ENCODE data around the gene SPATC1L.
A peak's percentile ranks its signal among the peaks of the same experiment; 100 is the strongest.
"Not testable (repeated sequence)": the region's sequence is repeated elsewhere in the genome, so short reads cannot be mapped to it uniquely, and the experiment has no call there.

SPATC1L gene

DNA sequence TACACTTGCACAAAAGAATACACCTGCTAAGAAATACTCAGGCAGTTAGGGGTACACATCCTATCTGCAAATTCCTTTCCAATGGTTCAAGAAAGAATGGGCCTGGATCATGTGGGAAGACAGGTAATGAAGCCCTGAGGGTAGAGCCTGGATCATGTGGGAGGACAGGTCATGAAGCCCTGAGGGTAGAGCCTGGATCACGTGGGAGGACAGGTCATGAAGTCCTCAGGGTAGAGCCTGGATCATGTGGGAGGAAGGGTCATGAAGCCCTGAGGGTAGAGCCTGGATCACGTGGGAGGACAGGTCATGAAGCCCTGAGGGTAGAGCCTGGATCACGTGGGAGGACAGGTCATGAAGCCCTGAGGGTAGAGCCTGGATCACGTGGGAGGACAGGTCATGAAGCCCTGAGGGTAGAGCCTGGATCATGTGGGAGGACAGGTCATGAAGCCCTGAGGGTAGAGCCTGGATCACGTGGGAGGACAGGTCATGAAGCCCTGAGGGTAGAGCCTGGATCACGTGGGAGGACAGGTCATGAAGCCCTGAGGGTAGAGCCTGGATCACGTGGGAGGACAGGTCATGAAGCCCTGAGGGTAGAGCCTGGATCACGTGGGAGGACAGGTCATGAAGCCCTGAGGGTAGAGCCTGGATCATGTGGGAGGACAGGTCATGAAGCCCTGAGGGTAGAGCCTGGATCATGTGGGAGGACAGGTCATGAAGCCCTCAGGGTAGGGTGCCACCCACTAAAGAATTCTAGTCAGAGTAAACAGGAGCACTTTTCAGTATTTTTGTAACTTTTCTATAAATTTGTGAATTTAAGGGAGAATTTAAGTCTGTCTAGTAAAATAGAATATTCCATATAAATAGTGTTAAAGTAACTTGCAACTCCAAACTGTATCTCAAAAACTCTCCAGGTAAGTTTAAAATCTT is 16.9 kb upstream of the SPATC1L start:
- DNase-seq (ENCODE audit: low read depth): not testable (repeated sequence)

DNA sequence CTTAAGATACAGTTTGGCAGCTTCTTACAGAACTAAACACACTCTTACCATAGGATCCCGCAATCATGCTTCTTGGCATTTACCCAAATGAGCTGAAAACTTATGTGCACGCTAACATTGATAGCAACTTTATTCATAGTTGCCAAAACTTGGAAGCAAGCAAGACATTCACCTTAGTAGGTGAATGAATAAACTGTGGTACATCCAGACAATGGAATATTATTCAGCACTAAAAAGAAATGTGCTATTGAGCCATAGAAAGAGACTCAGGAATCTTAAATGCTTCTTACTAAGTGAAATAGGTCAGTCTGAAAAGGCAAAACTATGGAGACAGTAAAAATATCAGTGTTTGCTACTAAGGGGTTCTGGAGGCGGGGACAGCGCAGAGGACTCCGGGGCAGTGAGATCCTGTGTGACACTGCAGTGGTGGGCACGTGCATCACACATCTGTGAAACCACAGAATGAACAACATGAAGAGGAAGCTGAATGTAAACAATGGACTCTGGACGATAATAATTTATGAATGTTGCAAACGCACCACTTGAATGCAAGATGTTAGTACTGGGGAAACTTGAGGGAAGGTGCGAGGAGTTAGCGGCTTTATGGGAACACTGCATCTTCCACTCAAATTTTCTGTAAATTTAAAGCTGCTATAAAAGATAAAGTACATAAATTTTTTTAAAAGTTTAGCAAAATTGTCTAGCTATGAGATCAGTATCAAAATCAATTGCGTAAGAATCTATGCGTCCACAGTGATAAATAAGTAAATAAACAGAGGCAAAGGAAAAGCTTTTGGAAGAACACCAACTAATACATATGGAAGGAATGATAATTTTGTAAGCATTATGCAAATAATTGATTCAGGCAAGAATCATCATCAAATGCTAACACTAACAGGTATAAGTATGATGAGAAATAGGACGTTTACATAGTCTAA is 15.4 kb upstream of the SPATC1L start:
- no peak for DNase-seq (ENCODE audit: low read depth)

DNA sequence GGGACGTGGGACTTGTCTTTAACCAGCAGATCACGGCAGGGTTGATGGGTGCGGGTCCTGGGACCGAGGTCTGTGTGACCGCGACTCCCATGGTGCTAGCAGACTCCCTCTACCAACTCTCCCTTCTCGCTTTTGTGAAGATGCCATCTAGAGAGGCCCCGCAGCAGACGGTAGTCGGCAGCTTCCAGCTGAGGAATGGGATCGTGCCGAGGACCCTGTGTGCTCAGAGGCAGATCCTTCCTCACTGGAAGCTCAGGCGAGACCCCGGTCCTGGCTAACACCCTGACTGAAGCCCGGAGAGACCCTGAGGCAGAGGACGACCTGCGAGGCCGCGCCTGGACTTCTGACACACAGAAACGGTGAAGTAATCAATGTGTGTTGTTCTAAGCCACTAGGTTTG is 12.5 kb upstream of the SPATC1L start:
- no peak for DNase-seq (ENCODE audit: low read depth)

DNA sequence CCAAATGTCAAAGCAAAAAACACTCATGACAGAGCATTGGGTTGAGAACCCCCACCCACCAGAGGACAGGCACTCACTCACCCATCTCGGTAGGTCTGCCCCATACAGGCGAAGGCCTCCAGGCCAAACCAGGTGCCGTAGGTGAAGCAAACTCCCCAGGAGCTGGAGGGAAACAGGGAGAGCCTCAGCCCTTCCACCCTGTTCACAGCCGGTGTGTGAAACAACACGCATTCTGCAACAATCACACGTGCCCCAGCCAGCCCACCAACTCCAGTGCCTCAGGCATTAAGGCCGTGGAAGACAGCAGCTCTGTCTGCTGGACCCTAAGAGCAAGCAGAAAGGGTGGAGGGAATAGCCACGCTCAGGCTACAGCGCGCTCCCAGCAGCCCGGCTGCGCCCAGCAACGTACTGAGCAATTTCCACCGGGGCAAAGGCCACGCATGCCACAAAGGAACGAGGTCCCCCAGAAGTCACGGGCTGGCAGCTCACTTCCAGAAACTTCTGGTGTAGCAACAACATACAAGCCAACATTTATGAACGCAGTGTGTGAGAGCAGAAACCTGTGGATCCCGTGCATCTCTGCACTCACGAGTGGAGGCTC is 11.4 kb upstream of the SPATC1L start:
- DNase-seq (ENCODE audit: low read depth): no peak

DNA sequence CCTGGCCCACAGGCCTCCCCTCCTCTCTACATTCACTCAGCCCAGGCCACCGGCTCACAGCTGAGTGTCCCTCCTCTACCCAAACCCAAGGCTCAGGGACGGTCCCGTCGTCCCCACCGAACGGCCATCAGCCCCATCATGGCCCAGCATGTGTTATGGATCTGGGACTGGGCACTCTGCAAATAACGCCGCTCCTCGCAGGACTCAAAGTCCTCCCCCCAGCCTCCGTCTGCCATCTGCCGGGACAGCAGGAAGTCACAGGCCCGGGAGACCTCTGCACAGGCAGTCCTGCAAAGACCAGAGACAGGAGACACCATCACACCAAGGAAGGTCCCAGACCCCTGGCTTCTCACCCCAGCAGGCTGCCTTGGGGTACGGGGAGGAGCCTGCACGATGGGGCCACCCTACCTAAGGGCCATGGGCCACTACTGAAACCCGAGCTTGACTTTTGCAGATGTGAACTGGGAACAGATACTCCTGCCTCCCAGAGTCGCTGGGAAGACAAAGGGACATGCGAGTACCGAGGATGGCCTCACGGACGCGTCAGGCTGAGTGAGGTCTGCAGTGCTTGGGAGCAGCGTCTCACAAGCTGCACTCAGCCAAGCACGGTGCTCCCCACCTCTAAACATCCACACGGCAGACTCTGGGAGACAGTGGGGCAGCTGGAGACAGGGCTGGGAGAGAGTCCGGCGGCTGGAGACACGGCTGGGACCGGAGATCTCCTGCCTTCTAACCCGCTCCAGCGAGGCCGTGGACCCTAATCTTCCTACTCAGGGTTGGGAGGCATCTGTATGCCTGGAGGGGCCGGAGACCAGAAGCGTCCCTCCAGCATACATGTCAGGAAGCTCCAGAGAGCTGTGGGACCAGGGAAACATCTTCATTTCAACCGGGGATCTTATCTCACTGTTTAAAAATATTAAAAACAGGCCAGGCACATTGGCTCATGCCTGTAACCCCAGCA is 10.4 kb upstream of the SPATC1L start:
- no peak for DNase-seq (ENCODE audit: low read depth)

DNA sequence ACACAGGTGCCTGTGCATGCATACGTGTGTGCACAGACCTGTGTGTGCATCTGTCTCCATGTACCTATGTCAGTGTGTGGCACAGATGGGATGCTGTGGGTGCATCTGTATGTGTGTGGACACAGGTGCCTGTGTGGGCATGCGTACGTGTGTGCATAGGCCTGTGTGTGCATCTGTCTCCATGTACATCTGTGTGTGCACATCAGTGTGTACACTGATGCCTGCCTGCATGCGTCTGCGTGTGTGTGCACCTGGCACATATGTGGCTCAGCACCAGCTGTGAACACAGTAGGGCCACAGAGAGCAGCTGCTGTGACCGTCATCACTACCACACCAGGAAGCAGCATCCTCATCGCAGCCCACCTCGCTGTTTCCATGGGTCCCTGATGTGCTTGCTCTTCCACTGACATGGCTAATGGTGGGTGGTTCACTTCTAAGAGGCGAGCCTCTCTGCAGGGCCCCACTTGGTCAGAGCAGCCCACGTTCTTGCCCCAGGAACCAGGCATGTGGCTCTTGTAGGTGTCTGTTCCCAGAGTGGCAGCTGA is 9.6 kb upstream of the SPATC1L start:
- DNase-seq (ENCODE audit: low read depth): no peak

DNA sequence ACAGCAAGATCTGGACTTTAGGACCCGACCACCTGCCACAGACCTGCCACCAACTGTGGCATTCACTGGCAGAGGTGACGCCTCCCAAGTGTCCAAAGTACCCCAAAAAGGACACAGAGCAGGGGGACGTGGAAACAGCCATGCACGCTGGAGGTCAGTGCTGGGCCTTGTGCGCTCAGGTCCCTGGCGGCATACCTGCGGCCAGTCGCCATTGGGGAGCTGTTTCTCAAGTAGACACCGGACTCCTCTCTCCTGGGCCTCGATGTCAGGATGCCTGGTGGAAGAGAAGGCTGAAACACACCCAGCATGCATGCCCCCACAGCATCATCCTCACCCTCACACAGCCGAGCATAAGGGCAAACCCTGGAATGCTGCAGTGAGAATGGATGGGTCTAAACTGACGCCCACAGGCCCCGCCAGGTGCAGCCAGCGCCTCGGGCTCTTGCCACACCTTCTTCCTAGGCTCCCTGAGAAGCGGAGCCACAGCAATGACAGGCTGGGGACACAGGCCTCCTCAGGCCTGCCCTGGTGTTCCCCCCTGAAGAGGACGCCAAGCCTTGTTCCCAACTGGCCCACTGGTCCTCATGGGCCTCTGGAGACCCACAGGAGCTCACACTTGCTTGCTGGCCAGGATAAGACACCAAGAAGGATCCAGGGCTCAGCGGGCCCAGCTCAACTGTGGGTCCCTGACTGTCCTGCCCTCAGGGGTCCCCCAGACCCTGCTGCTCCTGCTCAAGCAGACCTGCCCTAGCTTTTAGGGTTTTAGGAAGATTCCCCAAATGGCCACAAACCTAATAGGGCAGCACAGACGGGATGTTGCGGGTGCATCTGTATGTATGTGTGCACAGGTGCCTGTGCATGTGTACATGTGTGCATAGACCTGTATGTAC is 7.7 kb upstream of the SPATC1L start:
- no peak for DNase-seq (ENCODE audit: low read depth)

DNA sequence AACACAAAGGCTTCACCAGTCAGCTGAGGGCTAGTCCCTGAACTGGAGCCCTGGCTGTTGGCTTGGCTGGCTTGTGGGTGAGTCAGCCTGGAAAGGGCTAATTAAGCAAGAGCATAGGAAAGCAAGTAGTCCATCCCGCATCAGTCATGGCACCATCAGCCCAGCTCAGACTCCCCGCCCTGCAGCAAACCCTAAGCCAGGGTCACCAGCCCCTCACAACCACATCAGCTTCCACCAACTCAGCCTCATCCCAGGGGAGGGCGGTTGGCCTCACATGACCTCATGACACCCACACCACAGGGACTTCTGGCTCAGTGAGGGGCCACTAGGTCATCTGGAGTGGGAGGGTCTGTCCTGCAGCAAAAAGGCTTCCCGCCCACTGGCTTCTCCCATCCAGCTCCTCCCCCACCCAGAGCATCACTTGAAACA is 7.0 kb upstream of the SPATC1L start:
- DNase-seq (ENCODE audit: low read depth): peak; percentile 37

DNA sequence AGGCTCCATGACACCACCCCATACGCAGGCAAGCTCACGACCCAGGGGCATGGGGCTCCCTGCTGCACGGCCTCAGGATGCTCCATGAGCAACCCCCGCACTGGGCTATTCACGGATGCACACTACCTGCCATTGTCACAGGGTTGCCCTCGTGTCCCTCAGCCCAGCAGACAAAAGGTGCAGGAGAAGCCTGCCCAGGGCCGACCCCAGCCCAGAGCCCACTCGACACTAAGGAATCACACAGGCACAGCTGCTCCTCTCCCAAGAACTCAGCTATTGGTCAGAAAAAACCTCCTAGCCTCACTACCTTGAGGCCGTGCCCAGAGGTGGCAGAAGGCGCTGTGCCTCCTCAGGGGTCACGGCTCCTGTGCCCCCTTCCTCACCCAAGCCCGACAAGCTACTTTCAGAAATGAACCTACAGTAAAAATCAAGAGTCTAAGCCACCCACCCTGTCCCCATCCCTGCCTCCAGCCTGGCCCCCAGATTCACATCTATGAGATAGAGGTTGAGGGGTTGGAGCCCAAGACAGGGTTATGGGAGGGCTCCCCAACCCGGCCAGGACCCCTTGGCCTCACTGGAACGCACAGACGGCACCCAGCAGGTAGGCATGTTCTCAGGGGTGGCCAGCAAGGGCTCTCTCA is 6.4 kb upstream of the SPATC1L start:
- DNase-seq (ENCODE audit: low read depth): no peak

DNA sequence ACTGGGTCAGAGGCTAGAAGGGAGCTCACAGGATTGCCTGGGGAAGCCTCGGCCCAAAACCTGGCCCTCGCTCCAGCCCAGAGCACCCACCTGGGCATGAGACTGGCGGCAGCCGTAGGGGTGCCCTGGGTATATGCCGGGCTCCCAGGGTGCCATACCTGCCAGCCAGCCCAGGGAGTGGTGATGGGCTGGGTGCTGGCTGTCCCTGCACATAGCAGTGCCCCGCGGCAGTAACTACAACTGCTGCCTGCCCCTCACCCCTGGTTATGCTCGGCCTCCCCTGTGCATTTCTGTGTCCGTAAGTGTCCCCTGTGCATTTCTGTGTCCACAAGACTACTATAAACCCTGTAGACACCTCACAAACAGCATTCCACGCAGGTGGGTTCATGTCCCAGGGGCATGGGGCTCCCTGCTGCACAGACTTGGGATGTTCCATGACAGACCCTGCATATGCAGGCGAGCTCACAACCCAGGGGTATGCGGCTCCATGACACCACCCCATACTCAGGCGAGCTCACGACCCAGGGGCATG is 5.8 kb upstream of the SPATC1L start:
- no peak for DNase-seq (ENCODE audit: low read depth)

DNA sequence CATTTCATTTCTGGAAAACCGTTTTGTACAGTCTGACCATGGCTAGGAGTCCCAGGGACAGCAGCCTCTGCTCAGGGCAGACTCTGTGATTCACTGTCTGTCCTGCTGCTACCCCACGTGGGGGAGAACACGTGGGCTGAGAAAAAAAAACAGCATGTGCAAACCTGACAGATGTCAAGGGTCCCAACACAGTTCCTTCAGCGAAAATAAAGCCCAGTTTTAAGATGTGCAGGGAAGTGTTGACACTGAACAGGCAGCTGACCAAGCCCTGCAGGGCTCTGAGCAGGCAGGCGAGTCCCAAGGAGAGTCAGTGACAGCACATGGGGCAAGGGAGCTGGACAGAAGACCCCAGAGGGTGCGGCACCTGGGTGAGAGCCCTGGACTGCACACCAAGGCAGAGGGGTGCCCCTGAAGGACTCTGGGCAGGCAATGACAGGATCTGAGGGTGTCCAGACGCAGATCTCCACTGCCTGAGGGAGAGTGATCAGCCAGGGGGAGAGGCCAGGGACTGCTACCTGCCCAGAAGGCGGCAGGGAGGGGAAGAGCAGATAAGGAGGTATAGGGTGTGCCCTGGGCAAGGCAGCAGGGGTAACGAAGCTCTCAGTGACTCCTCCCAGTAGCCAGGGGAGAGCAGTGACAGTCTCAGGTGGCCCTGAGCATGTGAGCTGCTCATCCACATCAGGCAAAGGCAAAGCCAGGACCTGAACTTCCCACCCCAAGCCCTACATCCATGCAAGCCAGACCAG is 5.1 kb upstream of the SPATC1L start:
- no peak for DNase-seq (ENCODE audit: low read depth)

DNA sequence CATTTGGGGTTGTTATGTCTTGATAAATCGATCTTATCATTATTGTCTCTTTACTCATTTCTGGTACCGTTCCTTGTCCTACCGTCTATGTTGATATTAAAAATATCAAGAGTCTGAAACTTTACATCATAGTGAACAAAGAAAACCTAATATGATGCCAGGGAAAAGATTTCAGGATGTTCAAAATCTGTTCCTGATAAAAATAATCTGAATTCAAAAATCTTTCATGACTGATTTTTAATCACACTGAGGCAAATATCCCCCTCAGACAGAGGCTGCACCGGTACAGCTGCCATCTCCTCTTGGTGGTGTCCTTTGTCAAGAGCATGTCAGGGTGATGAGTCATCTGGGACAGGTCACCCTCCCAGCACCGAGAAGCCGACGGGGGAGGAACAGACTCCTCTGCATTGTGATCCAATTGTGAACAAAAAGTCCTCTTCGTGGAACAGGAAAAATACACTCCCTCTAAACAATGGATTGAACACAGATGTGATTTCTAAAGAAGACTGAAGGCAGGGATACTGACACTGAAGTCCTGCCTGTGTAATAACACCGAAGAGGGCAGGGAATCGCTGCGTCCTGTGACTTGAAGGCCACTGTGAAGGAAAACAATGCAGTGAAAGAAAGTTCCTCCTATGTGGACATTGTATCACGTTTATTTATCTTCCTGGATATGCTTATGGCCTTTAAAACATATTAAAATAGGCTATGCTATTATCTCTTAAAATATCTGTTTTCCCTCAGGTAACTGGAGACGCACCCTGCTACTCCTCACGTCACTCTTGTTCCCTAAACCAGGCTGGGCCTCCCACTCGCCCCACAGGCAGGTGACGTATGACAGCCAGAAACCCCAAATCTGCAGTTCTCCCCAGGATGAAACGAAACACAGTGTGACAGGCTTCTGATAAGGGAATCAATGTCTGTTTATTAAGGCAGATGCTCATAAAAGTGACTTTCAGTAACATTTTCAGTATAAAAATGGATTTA is 4.3 kb upstream of the SPATC1L start:
- peak; percentile 26 for DNase-seq (ENCODE audit: low read depth)

DNA sequence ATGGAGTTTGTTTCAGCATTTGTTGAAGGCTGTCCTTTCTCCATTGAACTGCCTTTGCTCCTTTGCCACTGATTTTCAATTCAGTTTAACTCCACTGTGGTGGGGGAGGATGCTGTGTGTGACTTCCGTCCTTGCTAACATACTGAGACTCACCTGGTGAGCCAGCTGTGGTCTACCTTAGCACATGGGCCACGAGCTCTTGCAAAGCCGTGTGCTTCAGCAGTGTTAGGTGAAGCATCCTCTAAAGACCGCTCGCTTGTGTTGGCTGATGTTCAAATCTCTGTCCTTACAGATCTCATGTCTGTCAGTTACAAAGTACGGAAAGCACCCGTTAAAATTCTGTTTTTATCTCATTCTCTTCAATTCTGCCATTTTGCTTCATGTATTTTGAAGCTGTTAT is 3.6 kb upstream of the SPATC1L start:
- DNase-seq (ENCODE audit: low read depth): no peak

DNA sequence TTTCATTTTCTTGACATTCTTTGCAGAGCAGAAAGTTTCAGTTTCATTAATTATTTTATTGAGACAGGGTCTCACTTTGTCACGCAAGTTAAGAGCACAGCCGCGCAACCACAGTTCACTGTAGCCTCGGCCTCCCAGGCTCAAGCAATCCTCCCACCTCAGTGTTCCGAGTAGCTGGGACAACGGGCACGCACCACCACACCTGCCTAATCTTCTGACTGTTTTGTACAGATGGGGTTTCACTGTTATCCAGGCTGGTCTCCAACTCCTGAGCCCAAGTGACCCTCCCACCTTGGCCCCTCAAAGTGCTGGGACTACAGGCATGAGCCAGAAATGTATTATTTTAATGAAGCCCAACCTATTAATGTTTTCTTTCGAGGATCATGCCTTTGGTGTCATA is 3.0 kb upstream of the SPATC1L start:
- DNase-seq (ENCODE audit: low read depth): no peak

DNA sequence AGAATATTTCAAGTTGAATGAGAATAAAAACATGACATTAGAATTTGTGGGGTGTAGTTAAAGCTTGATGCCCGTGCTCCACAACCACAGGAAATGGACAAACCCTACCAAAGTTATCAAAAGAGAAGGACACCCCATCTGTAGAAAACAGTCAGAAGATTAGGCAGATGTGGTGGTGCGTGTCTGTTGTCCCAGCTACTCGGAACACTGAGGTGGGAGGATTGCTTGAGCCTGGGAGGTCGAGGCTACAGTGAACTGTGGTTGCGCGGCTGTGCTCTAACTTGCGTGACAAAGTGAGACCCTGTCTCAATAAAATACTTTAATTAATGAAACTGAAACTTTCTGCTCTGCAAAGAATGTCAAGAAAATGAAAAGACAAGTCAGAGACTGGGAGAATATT is 1.5 kb upstream of the SPATC1L start:
- DNase-seq (ENCODE audit: low read depth): no peak

DNA sequence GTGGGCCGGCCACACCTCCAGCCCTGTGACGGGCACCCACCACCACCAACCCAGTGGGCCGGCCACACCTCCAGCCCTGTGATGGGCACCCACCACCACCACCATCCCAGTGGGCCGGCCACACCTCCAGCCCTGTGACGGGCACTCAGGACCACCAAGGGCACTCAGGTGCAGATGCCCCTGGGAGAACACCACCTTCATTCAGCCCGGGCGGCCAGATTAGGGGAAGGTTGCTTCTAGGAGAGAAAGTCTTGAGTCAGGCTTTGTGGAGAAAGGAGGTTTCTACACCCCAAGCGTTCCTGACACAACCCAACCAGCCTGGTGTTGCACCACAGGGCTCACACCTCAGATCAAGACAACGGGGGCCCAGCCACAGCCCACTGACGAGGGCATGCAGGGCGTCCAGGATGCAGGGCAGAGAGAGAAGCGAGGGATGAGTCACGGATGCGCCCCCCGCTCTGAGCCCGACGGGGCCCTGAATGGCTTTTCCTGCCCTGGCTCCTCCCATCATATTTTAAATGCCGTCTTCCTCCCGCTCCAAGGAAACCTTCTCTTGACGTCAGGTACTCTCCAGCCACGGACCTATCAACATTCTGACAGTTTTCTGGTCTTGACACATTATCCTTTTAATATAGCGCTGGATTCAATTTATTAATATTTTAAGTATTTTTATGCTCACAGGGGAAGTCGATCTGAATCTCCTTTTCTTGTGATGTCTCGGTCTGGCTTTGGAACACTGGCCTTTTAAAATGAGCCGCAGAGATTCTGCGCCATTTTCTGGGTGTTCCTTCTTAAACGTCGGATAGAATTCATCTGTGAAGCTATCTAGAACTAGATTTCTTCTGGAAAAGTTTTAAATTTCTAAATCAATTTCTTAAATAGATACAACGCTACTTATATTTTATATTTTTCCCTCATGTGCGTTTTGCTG is 631 bp upstream of the SPATC1L start:
- peak; percentile 56 for DNase-seq (ENCODE audit: low read depth)

Measured in GM04503 (cell line).